ENCODE measurements around the gene EIF5AL1.

DNA sequence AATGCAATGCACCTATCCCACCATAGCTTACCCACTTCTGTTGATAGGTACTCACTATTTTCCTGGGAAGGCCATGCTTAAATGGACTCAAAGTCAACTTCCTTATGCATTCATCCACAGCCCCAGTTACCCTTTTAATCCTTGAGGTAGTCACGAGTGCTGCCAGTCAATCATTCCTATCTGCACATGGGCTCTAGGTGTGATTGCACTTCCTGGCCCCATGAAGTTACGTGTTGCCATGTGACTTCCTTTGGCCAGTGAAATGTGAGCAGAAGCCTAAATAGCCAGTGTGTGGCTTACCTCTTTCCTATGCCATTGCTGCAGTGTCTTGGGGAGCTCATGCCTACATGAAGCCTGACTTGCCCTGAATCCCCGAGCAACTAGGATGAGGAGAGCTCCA lies 23.5 kb upstream of the EIF5AL1 start:
- TF ChIP-seq POLR2A (IDR thresholded peaks at IDR 0.05; ENCODE audit: low read depth, low read length) (no peak), TAF1 (IDR thresholded peaks at IDR 0.05; ENCODE audit: low read depth, low read length) (no peak), SPI1 (IDR thresholded peaks at IDR 0.05; ENCODE audit: low read depth, low read length) (no peak), POLR2AphosphoS5 (IDR thresholded peaks at IDR 0.05; ENCODE audit: low read depth, low read length) (no peak), POU2F2 (IDR thresholded peaks at IDR 0.05; ENCODE audit: low read depth, low read length) (no peak)
